H1 (cell line): ENCODE data around the gene GPR39. TPM values are rescaled to one million over a fixed set of nuclear protein-coding genes. Genes with fewer than 3 reads are reported as not detected.

Experiments
- CTCF ChIA-PET: fragments of 300-600 bp; sonication (Branson Sonifier 250); formaldehyde crosslinking; loops from one replicate; lab custom pipeline; 2021; ENCODE audit not compliant: partially characterized antibody; lab: Charles Lee
- POLR2A ChIA-PET: fragments of 300-600 bp; sonication (Branson Sonifier 250); formaldehyde crosslinking; loops from one replicate; lab custom pipeline; 2021; ENCODE audit warnings: inconsistent platforms; ENCODE audit not compliant: partially characterized antibody; lab: Charles Lee
- DNase-seq, 2 experiments: peaks; one replicate each; pipeline versions ENCODE4 v3.0.0 to v3.0.0-alpha.2; 2010 to 2022; ENCODE audit warnings: low spot score in 2 of 2, low read depth in 1 of 2, mixed read lengths in 1 of 2
- FAIRE-seq: peaks from 2 replicates; lab custom pipeline; 2011; peaks lifted over from hg19 to GRCh38; lab: Jason Lieb, UNC
- H2AFZ ChIP-seq: 2 replicates; pipeline ENCODE4 v1.8.1; 2012; ENCODE audit warnings: low read length, inconsistent platforms
- H2AK5ac ChIP-seq: 2 replicates; pipeline ENCODE4 v1.6.1; 2013; ENCODE audit warnings: low read depth, low read length
- H2BK120ac ChIP-seq: replicated peaks from 2 replicates; pipeline ENCODE3; 2013; ENCODE audit warnings: low read depth, low read length, inconsistent platforms
- H2BK12ac ChIP-seq: 2 replicates; pipeline ENCODE4 v1.6.1; 2013; ENCODE audit warnings: low read depth, low read length
- H2BK15ac ChIP-seq: 2 replicates; pipeline ENCODE4 v1.6.1; 2013; ENCODE audit warnings: low read length
- H2BK20ac ChIP-seq: 2 replicates; pipeline ENCODE4 v1.6.1; 2013; ENCODE audit warnings: low read length
- H2BK5ac ChIP-seq: 2 replicates; pipeline ENCODE4 v1.6.1; 2013; ENCODE audit warnings: low read depth, low read length
- H3K14ac ChIP-seq: 2 replicates; pipeline ENCODE4 v1.6.1; 2013; ENCODE audit warnings: inconsistent platforms; ENCODE audit not compliant: insufficient read length
- H3K18ac ChIP-seq: 2 replicates; pipeline ENCODE4 v1.6.1; 2013; ENCODE audit warnings: low read length; ENCODE audit errors: extremely low read depth
- H3K23ac ChIP-seq: 2 replicates; pipeline ENCODE4 v1.6.1; 2013; ENCODE audit warnings: inconsistent platforms; ENCODE audit not compliant: insufficient read length
- H3K23me2 ChIP-seq: 2 replicates; pipeline ENCODE4 v1.6.1; 2013; ENCODE audit warnings: low read depth, low read length
- H3K27ac ChIP-seq: 2 replicates; pipeline ENCODE4 v1.6.1; 2011; ENCODE audit warnings: low read depth, low read length, inconsistent platforms
- H3K27me3 ChIP-seq, 4 experiments: replicated peaks in 1 of 4; 1 replicate in 1 of 4; 2 replicates in 3 of 4; pipeline versions ENCODE4 v1.6.1 to v1.8.1; 2011 to 2013; ENCODE audit warnings: low read length in 3 of 4, mild to moderate bottlenecking in 3 of 4, inconsistent platforms in 2 of 4, mixed read lengths in 2 of 4, moderate library complexity in 1 of 4; ENCODE audit not compliant: control insufficient read depth in 3 of 4, insufficient read depth in 3 of 4; ENCODE audit errors: extremely low read depth in 1 of 4
- H3K36me3 ChIP-seq, 4 experiments: 2 replicates each; pipeline versions ENCODE4 v1.6.1 to v1.8.1; 2011 to 2013; ENCODE audit warnings: mild to moderate bottlenecking in 4 of 4, low read length in 3 of 4, moderate library complexity in 2 of 4, control low read depth in 1 of 4, inconsistent platforms in 1 of 4; ENCODE audit not compliant: insufficient read depth in 4 of 4, control insufficient read depth in 2 of 4
- H3K4ac ChIP-seq: replicated peaks from 2 replicates; pipeline ENCODE3; 2013; ENCODE audit warnings: low read length, low read depth, mixed read lengths, inconsistent platforms; ENCODE audit not compliant: insufficient read length
- H3K4me1 ChIP-seq, 4 experiments: replicated peaks in 1 of 4; 1 replicate in 1 of 4; 2 replicates in 3 of 4; pipeline versions ENCODE4 v1.6.1 to v1.8.1; 2011 to 2013; ENCODE audit warnings: low read length in 3 of 4, inconsistent platforms in 2 of 4, mixed read lengths in 1 of 4; ENCODE audit not compliant: insufficient read depth in 4 of 4, control insufficient read depth in 3 of 4
- H3K4me2 ChIP-seq, 2 experiments: 2 replicates each; pipeline versions ENCODE4 v1.6.1 to v1.8.1; 2011 to 2013; ENCODE audit warnings: low read depth in 2 of 2, low read length in 2 of 2, control low read depth in 1 of 2, inconsistent platforms in 1 of 2, mild to moderate bottlenecking in 1 of 2; ENCODE audit not compliant: insufficient read depth in 1 of 2
- H3K4me3 ChIP-seq, 4 experiments: fragments of 200-600, 300-600 bp in 1 of 4; sonication (generic), shearing (Covaris generic), sonication (Bioruptor Twin) in 1 of 4; 2 replicates each; pipeline versions ENCODE4 v1.5.1 to v1.8.1; 2011 to 2016; ENCODE audit warnings: low read length in 4 of 4, low read depth in 3 of 4, control low read depth in 2 of 4, inconsistent platforms in 2 of 4, mild to moderate bottlenecking in 2 of 4, mixed read lengths in 1 of 4, moderate library complexity in 1 of 4; ENCODE audit not compliant: insufficient read depth in 2 of 4; ENCODE audit errors: extremely low read depth in 1 of 4
- H3K56ac ChIP-seq: replicated peaks from 2 replicates; pipeline ENCODE3; 2013; ENCODE audit warnings: low read depth, mild to moderate bottlenecking, mixed read lengths, low read length, inconsistent platforms; ENCODE audit not compliant: insufficient read length
- H3K79me1 ChIP-seq: 2 replicates; pipeline ENCODE4 v1.6.1; 2013; ENCODE audit warnings: low read depth, low read length, control low read depth
- H3K79me2 ChIP-seq, 2 experiments: 2 replicates each; pipeline versions ENCODE4 v1.6.1 to v1.8.1; 2012 to 2013; ENCODE audit warnings: low read length in 2 of 2, mild to moderate bottlenecking in 2 of 2, inconsistent platforms in 1 of 2; ENCODE audit not compliant: insufficient read depth in 2 of 2, control insufficient read depth in 1 of 2
- H3K9ac ChIP-seq, 4 experiments: replicated peaks in 1 of 4; 1 replicate in 1 of 4; 2 replicates in 3 of 4; pipeline versions ENCODE4 v1.6.1 to v1.8.1; 2011 to 2013; ENCODE audit warnings: low read depth in 3 of 4, low read length in 3 of 4, control low read depth in 2 of 4, mild to moderate bottlenecking in 2 of 4, moderate library complexity in 2 of 4, inconsistent platforms in 1 of 4; ENCODE audit errors: extremely low read depth in 1 of 4
- H3K9me3 ChIP-seq, 2 experiments: 2 replicates each; pipeline versions ENCODE4 v1.6.1 to v1.8.1; 2012 to 2013; ENCODE audit warnings: mild to moderate bottlenecking in 2 of 2, moderate library complexity in 2 of 2, control low read depth in 1 of 2, inconsistent platforms in 1 of 2, low read depth in 1 of 2, low read length in 1 of 2, mixed read lengths in 1 of 2; ENCODE audit not compliant: insufficient read depth in 2 of 2
- H4K20me1 ChIP-seq, 2 experiments: replicated peaks in 1 of 2; 2 replicates each; pipeline versions ENCODE3 to v1.8.1; 2011 to 2013; ENCODE audit warnings: inconsistent platforms in 2 of 2, low read length in 2 of 2, mild to moderate bottlenecking in 1 of 2; ENCODE audit not compliant: insufficient read depth in 2 of 2, control insufficient read depth in 1 of 2
- H4K5ac ChIP-seq: 2 replicates; pipeline ENCODE4 v1.6.1; 2013; ENCODE audit warnings: low read length, low read depth, mixed read lengths, inconsistent platforms; ENCODE audit not compliant: insufficient read length
- H4K8ac ChIP-seq: 2 replicates; pipeline ENCODE4 v1.8.0; 2013; ENCODE audit warnings: mild to moderate bottlenecking, moderate library complexity, low read length, inconsistent platforms; ENCODE audit not compliant: insufficient read depth; ENCODE audit errors: extremely low read depth
- H4K91ac ChIP-seq: replicated peaks from 2 replicates; pipeline ENCODE3; 2013; ENCODE audit warnings: low read length, mixed read lengths, inconsistent platforms; ENCODE audit not compliant: insufficient read length
- CREB1 ChIP-seq: IDR thresholded peaks from 2 replicates; pipeline ENCODE4 v1.6.1; 2012; ENCODE audit warnings: inconsistent platforms
- EGR1 ChIP-seq: IDR thresholded peaks from 2 replicates; pipeline ENCODE4 v1.6.1; 2011; ENCODE audit warnings: low read depth, low read length, borderline replicate concordance
- GTF2F1 ChIP-seq: IDR thresholded peaks from 2 replicates; pipeline ENCODE4 v1.6.1; 2012; ENCODE audit warnings: low read depth, low read length, improper control_type of control experiment, borderline replicate concordance
- HDAC2 ChIP-seq, 2 experiments: fragments of 300-600 bp in 1 of 2; sonication (generic) in 1 of 2; IDR thresholded peaks; 2 replicates each; pipeline ENCODE4 v1.6.1; 2011 to 2012; ENCODE audit warnings: low read depth in 2 of 2, low read length in 2 of 2, mild to moderate bottlenecking in 2 of 2, moderate library complexity in 2 of 2, borderline replicate concordance in 1 of 2, inconsistent platforms in 1 of 2
- NANOG ChIP-seq: IDR thresholded peaks from 2 replicates; pipeline ENCODE4 v1.6.1; 2011; ENCODE audit warnings: low read length, low read depth, mild to moderate bottlenecking, inconsistent platforms; ENCODE audit not compliant: insufficient read depth, poor library complexity, severe bottlenecking
- RAD21 ChIP-seq, 2 experiments: IDR thresholded peaks in 1 of 2; conservative IDR thresholded peaks in 1 of 2; 2 replicates each; pipeline ENCODE4 v1.6.1; 2011; ENCODE audit warnings: low read depth in 2 of 2, low read length in 2 of 2, improper control_type of control experiment in 1 of 2, inconsistent platforms in 1 of 2, mild to moderate bottlenecking in 1 of 2, moderate library complexity in 1 of 2
- SIRT6 ChIP-seq: IDR thresholded peaks from one replicate; pipeline ENCODE4 v1.7.1; 2012; ENCODE audit warnings: low read length, inconsistent platforms
- SP4 ChIP-seq: IDR thresholded peaks from 2 replicates; pipeline ENCODE4 v1.6.1; 2012; ENCODE audit warnings: low read length, inconsistent platforms
- TAF7 ChIP-seq: optimal IDR thresholded peaks from 2 replicates; pipeline ENCODE3; 2011; ENCODE audit warnings: low read depth, mild to moderate bottlenecking, inconsistent platforms, low read length, moderate library complexity, borderline replicate concordance
- WGBS, 2 experiments: shearing (Covaris generic) in 1 of 2; methylation state at CpG; one replicate each; pipeline versions ENCODE4 v1.1.6 to v1.1.7; 2013 to 2015; ENCODE audit warnings: low lambda C conversion rate in 2 of 2, mixed read lengths in 2 of 2, inconsistent platforms in 1 of 2, low coverage in 1 of 2, missing lambda C conversion rate in 1 of 2; ENCODE audit not compliant: insufficient replicate concordance in 2 of 2, insufficient coverage in 1 of 2, insufficient read length in 1 of 2; ENCODE audit errors: extremely low coverage in 1 of 2, missing lambda C conversion rate in 1 of 2; 5-methylcytosine and 5-hydroxymethylcytosine counted together
- polyA plus RNA-seq, 7 experiments: library from polyadenylated mRNA; depleted of rRNA in 3 of 7; stranded (reverse) in 5 of 7; unstranded in 2 of 7; fragments of >200 nt in 5 of 7; fragments of 200-250 nt in 2 of 7; gene quantifications; 1 replicate in 5 of 7; 2 replicates in 1 of 7; 4 replicates in 1 of 7; pipeline versions ENCODE4 v1.2.1 to v1.2.3, GENCODE V29; 2011 to 2013; ENCODE audit warnings: missing spikeins in 2 of 7, mixed read lengths in 2 of 7
- total RNA-seq: library from RNA; stranded (reverse); fragmentation: NEBNext Ultra II Directional; extraction: Animal tissue kit (Norgen Biotek cat#: 25700); gene quantifications from 2 replicates; pipeline ENCODE4 v1.2.1, GENCODE V29; 2021
- TF ChIP-seq, protein P1 (sequence below), 3 experiments: IDR thresholded peaks; 1 replicate in 2 of 3; 2 replicates in 1 of 3; pipeline versions ENCODE4 v1.5.1 to v1.6.1; 2011; ENCODE audit warnings: low read length in 3 of 3, mild to moderate bottlenecking in 3 of 3, inconsistent platforms in 2 of 3, low read depth in 1 of 3, moderate library complexity in 1 of 3; ENCODE audit not compliant: insufficient read depth in 1 of 3; ENCODE audit errors: control extremely low read depth in 1 of 3

The GPR39 gene
- total and polyA plus RNA-seq, 2 of the 8 experiments (the other 6 are each of a cell fraction or from before 2014, with no cell fraction given): 0.63 to 2.7 TPM

GRCh38 chr2:132607426-132608090 is 191.0 kb downstream of the GPR39 start:
- Histone ChIP-seq H3K4me3 (no peak overlapping the region), H3K18ac (no peak overlapping the region), H3K27ac (no peak overlapping the region), H3K4me1 (peaks cover 0 to 6% (median 3%) of the 10 kb centered on the region in 4 experiments; a peak in 4 of 7 replicates), H3K27me3 (no peaks in the 10 kb centered on the region), H2BK12ac (no peak overlapping the region), H2AFZ (no peak overlapping the region), H2BK120ac (no peak overlapping the region), H3K9ac (no peak overlapping the region), H3K23ac (no peak overlapping the region), H2BK5ac (no peak overlapping the region), H2BK15ac (no peak overlapping the region), H2BK20ac (no peak overlapping the region), H4K91ac (no peak overlapping the region), H3K56ac (no peak overlapping the region), H4K5ac (no peak overlapping the region), H3K79me2 (no peaks in the 10 kb centered on the region), H3K4ac (no peak overlapping the region), H3K36me3 (no peaks in the 10 kb centered on the region), H3K14ac (no peak overlapping the region), H3K79me1 (no peaks in the 10 kb centered on the region), H3K4me2 (no peak overlapping the region), H4K20me1 (no peaks in the 10 kb centered on the region), H4K8ac (no peak overlapping the region), H3K9me3 (no peaks in the 10 kb centered on the region), H3K23me2 (no peaks in the 10 kb centered on the region), H2AK5ac (no peak overlapping the region)
- FAIRE-seq (no peak), DNase-seq (no peak)
- whole genome bisulfite sequencing, 2 experiments: 94% methylated on average over 4 of the region's 4 CpGs; no CpG with 5 or more reads in 1 of the 2 experiments
- ChIA-PET CTCF (interaction anchor here (1.4 kb wide), 1 partner anchor 61 kb away, joined by 3 read pairs; no protein-coding TSS in a partner anchor), POLR2A (no interaction called here)
- TF ChIP-seq EGR1 (no peak), NANOG (no peak), RAD21 (IDR thresholded peaks at IDR 0.05 in 1 of 2, conservative IDR thresholded peaks at IDR 0.05 in 1 of 2; ENCODE audit: low read depth in 2 of 2, low read length in 2 of 2) (no peak), TAF7 (no peak), CREB1 (no peak), SIRT6 (no peak), GTF2F1 (no peak), HDAC2 (IDR thresholded peaks at IDR 0.05; ENCODE audit: borderline replicate concordance in 1 of 2, low read depth in 2 of 2, low read length in 2 of 2) (no peak), SP4 (no peak)
- TF ChIP-seq, protein P1, sequence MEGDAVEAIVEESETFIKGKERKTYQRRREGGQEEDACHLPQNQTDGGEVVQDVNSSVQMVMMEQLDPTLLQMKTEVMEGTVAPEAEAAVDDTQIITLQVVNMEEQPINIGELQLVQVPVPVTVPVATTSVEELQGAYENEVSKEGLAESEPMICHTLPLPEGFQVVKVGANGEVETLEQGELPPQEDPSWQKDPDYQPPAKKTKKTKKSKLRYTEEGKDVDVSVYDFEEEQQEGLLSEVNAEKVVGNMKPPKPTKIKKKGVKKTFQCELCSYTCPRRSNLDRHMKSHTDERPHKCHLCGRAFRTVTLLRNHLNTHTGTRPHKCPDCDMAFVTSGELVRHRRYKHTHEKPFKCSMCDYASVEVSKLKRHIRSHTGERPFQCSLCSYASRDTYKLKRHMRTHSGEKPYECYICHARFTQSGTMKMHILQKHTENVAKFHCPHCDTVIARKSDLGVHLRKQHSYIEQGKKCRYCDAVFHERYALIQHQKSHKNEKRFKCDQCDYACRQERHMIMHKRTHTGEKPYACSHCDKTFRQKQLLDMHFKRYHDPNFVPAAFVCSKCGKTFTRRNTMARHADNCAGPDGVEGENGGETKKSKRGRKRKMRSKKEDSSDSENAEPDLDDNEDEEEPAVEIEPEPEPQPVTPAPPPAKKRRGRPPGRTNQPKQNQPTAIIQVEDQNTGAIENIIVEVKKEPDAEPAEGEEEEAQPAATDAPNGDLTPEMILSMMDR (IDR thresholded peaks at IDR 0.05; ENCODE audit: control extremely low read depth in 1 of 3, insufficient read depth in 1 of 3, low read depth in 1 of 3, low read length in 3 of 3): no peak
